ENCODE measurements around the gene LPCAT1.

DNA sequence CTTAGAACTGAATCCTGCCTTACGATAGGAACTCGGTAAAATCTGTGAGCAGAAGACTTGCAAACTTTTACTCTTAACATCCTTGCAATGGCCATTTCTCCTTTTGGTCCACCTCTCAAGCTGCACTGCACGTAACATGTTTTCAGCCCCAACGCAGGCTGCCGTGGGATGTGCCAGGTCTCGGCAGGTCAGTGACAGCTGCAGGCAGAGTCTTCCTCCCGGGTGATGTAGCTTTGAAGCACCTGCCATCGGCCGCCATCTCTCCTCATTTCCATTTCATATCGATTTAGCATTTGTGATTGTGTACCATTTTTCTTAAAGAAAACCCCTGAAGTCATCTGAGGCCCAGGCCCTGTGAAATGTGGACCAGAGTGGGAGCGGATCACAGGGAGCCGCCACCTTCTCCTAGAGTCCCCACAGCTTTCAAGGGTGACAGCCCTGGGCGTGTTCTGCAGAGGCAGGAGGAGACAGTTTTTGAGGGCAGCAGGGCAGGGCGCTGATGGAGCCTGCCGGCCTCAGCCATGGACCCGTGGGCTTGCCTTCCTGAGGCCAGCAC, 25.8 kb upstream of the LPCAT1 start:
- TF ChIP-seq TCF7L2 (IDR thresholded peaks at IDR 0.05; ENCODE audit: borderline replicate concordance, extremely low read depth, insufficient read depth, insufficient read length) (no peak), POLR2A (IDR thresholded peaks at IDR 0.05; ENCODE audit: borderline replicate concordance, extremely low read depth, insufficient read depth, insufficient read length) (no peak), EZH2 (IDR thresholded peaks at IDR 0.05) (no peak), REST (IDR thresholded peaks at IDR 0.05; ENCODE audit: low read depth) (no peak), EZH2phosphoT487 (IDR thresholded peaks at IDR 0.05; ENCODE audit: borderline replicate concordance) (no peak), POLR2AphosphoS5 (IDR thresholded peaks at IDR 0.05; ENCODE audit: low read depth, low read length) (no peak), YY1 (IDR thresholded peaks at IDR 0.05; ENCODE audit: extremely low read depth, insufficient replicate concordance, low read depth, low read length) (no peak), RAD21 (IDR thresholded peaks at IDR 0.05; ENCODE audit: low read depth) (no peak), FOSL1 (IDR thresholded peaks at IDR 0.05; ENCODE audit: low read depth) (no peak), CEBPB (IDR thresholded peaks at IDR 0.05; ENCODE audit: low read depth) (no peak), MAX (IDR thresholded peaks at IDR 0.05) (no peak), JUND (IDR thresholded peaks at IDR 0.05) (no peak)
- TF ChIP-seq, protein P1, sequence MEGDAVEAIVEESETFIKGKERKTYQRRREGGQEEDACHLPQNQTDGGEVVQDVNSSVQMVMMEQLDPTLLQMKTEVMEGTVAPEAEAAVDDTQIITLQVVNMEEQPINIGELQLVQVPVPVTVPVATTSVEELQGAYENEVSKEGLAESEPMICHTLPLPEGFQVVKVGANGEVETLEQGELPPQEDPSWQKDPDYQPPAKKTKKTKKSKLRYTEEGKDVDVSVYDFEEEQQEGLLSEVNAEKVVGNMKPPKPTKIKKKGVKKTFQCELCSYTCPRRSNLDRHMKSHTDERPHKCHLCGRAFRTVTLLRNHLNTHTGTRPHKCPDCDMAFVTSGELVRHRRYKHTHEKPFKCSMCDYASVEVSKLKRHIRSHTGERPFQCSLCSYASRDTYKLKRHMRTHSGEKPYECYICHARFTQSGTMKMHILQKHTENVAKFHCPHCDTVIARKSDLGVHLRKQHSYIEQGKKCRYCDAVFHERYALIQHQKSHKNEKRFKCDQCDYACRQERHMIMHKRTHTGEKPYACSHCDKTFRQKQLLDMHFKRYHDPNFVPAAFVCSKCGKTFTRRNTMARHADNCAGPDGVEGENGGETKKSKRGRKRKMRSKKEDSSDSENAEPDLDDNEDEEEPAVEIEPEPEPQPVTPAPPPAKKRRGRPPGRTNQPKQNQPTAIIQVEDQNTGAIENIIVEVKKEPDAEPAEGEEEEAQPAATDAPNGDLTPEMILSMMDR (IDR thresholded peaks at IDR 0.05 in 2 of 3, conservative IDR thresholded peaks at IDR 0.05 in 1 of 3; ENCODE audit: borderline replicate concordance in 1 of 3, insufficient read depth in 1 of 3, low read depth in 2 of 3, low read length in 2 of 3) = no peak
- TF ChIP-seq, protein P2, sequence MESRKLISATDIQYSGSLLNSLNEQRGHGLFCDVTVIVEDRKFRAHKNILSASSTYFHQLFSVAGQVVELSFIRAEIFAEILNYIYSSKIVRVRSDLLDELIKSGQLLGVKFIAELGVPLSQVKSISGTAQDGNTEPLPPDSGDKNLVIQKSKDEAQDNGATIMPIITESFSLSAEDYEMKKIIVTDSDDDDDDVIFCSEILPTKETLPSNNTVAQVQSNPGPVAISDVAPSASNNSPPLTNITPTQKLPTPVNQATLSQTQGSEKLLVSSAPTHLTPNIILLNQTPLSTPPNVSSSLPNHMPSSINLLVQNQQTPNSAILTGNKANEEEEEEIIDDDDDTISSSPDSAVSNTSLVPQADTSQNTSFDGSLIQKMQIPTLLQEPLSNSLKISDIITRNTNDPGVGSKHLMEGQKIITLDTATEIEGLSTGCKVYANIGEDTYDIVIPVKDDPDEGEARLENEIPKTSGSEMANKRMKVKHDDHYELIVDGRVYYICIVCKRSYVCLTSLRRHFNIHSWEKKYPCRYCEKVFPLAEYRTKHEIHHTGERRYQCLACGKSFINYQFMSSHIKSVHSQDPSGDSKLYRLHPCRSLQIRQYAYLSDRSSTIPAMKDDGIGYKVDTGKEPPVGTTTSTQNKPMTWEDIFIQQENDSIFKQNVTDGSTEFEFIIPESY (IDR thresholded peaks at IDR 0.05; ENCODE audit: extremely low read depth, insufficient replicate concordance, low read length) = no peak

All from HCT116 (cell line).